Measurements from ENCODE around the gene INO80C.

Gene INO80C

GRCh38 chr18:35422237-35422636, 75.5 kb downstream of the INO80C start:
- Histone ChIP-seq H3K9me3 (ENCODE audit: insufficient read depth, low read length, severe bottlenecking) (no peaks in the 10 kb centered on the region), H3K4me3 (ENCODE audit: low read depth in 1 of 2, low read length in 2 of 2) (no peak overlapping the region), H3K9ac (ENCODE audit: low read depth, low read length) (no peak overlapping the region), H3K36me3 (ENCODE audit: insufficient read depth, low read length) (no peaks in the 10 kb centered on the region), H3K4me2 (ENCODE audit: insufficient read depth, low read length) (no peak overlapping the region), H3K79me2 (ENCODE audit: insufficient read depth, low read length) (no peaks in the 10 kb centered on the region), H2AFZ (ENCODE audit: low read depth, low read length) (no peak overlapping the region), H3K27me3 (ENCODE audit: insufficient read depth, low read length, poor library complexity) (no peaks in the 10 kb centered on the region), H3K27ac (ENCODE audit: low read length) (no peak overlapping the region), H3K4me1 (ENCODE audit: insufficient read depth, low read length) (no peaks in the 10 kb centered on the region), H4K20me1 (ENCODE audit: insufficient read depth, low read length) (no peaks in the 10 kb centered on the region)
- DNase-seq, result no peak
- no peak for ATAC-seq (ENCODE audit: insufficient read depth, low read depth)
- no peak for TF ChIP-seq CTCF (IDR thresholded peaks at IDR 0.05; ENCODE audit: borderline replicate concordance, extremely low read depth, low read length, poor library complexity, severe bottlenecking)
- TF ChIP-seq EZH2 (IDR thresholded peaks at IDR 0.05; ENCODE audit: borderline replicate concordance, low read depth, low read length, severe bottlenecking), result no peak

- Histone ChIP-seq H3K36me3 (ENCODE audit: insufficient read depth, low read length) (no peaks in the 10 kb centered on the region), H3K9me3 (ENCODE audit: insufficient read depth, low read length, severe bottlenecking) (no peaks in the 10 kb centered on the region)
- ATAC-seq (ENCODE audit: insufficient read depth, low read depth), result no peak
Observed at GRCh38 chr18:35418610-35419009, 79.2 kb downstream of the INO80C start.

More at GRCh38 chr18:35418610-35419009, 79.2 kb downstream of the INO80C start:
- Histone ChIP-seq H3K4me1 (ENCODE audit: insufficient read depth, low read length) (no peaks in the 10 kb centered on the region), H3K79me2 (ENCODE audit: insufficient read depth, low read length) (no peaks in the 10 kb centered on the region), H3K4me3 (ENCODE audit: low read depth in 1 of 2, low read length in 2 of 2) (no peak overlapping the region), H3K27ac (ENCODE audit: low read length) (no peak overlapping the region), H4K20me1 (ENCODE audit: insufficient read depth, low read length) (no peaks in the 10 kb centered on the region), H3K27me3 (ENCODE audit: insufficient read depth, low read length, poor library complexity) (peaks cover 5% of the 10 kb centered on the region), H3K9ac (ENCODE audit: low read depth, low read length) (no peak overlapping the region), H2AFZ (ENCODE audit: low read depth, low read length) (no peak overlapping the region), H3K4me2 (ENCODE audit: insufficient read depth, low read length) (no peak overlapping the region)
- no peak for TF ChIP-seq EZH2 (IDR thresholded peaks at IDR 0.05; ENCODE audit: borderline replicate concordance, low read depth, low read length, severe bottlenecking)
- TF ChIP-seq CTCF (IDR thresholded peaks at IDR 0.05; ENCODE audit: borderline replicate concordance, extremely low read depth, low read length, poor library complexity, severe bottlenecking), result no peak
- no peak for DNase-seq

Measured in DND-41 (cell line).